OCI-LY1 (cell line): ENCODE data around the gene FNIP1.

ENCODE experiments used
- CTCF ChIP-seq: fragments of 200-600 bp; sonication (generic), shearing (Covaris generic); IDR thresholded peaks from 2 replicates; pipeline ENCODE4 v1.5.1; 2017; ENCODE audit warnings: mild to moderate bottlenecking, antibody characterized with exemption, low read length, moderate library complexity, mixed read lengths
- EZH2 ChIP-seq: fragments of 200-600 bp; sonication (generic), shearing (Covaris generic); IDR thresholded peaks from 2 replicates; pipeline ENCODE4 v1.8.0; 2017; ENCODE audit warnings: borderline replicate concordance, mixed run types, mild to moderate bottlenecking, antibody characterized with exemption, low read length, moderate library complexity, mixed read lengths

- TF ChIP-seq CTCF = no peak
- TF ChIP-seq EZH2 = no peak
Measured at GRCh38 chr5:131595088-131596033, 201.5 kb downstream of the FNIP1 start.
